Daoy (cell line): ENCODE data around the gene IGFL4. TPM values are rescaled to one million over a fixed set of nuclear protein-coding genes. Genes with fewer than 3 reads are reported as not detected.

ENCODE experiments used
- DNase-seq: peaks from one replicate; pipeline ENCODE4 v3.0.0-alpha.2; 2015; ENCODE audit warnings: low read depth
- total RNA-seq: library from RNA; depleted of rRNA; stranded (reverse); fragments of >200 nt; shearing (Covaris generic); gene quantifications from 2 replicates; pipeline ENCODE4 v1.2.3, GENCODE V29; 2014; rRNA removed

The IGFL4 gene
- total RNA-seq, 1 experiment from 2014 or later, result not detected

DNA sequence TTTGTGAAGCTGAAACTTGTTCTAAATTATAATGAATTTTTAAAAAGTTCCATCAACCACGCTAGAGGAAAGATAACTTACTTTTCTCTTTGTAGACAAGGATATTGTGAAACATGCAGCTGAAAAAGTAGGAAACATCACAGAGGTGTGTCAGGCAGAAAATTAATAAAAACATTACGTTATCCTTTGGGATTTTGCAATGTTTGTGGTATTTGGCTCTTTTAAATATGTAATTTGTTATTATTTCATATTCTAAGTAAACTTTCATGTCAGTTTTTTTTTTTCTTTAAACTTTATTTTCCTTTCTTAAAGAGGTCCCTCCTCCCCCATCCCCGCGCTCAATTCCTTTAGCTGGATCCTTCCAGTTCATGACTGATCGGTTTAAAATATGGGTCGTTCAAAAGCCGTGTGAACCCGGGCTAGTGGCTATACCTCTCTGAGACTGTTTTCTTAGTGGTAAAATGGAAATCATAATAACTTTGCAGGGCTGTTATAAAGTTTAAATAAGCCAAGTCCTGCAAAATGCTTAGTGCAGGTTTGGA, 46.3 kb downstream of the IGFL4 start:
- DNase-seq, result peak; percentile 26

DNA sequence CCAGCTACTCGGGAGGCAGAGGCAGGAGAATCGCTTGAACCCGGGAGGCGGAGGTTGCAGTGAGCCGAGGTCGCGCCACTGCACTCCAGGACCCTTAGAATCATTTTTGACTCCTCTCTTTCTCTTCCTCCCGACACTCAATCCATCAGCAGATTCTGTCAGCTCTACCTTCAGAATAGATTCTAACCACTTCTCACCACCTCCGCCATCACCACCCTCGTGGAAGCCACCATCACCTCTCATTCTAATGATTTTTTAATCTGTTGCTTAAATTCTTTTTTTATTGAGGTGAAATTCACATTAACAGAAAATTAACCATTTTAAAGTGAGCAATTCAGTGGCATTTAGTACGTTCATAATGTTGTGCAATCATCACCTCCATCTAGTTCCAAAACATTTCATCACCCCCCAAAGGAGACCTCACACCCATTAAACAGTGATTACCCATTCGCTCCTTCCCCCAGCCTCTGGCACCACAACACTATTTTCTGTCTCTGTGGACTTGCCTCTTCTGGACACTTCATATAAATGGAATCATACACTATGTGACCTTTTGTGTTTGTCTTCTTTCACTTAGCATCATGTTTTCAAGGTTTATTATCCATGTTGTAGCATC, 50.6 kb downstream of the IGFL4 start:
- no peak for DNase-seq

Other genes with a start within 250 kb of the IGFL4 start
- 16.7 and 22.1 TPM in 2 replicates for gene DMWD, start 248.2 kb downstream of the IGFL4 start, total RNA-seq
- gene RSPH6A, start 225.7 kb downstream of the IGFL4 start, total RNA-seq, result 0.06 TPM in 1 of 2 replicates, not detected in the other
- 33.0 and 55.8 TPM in 2 replicates for gene SYMPK, start 177.9 kb downstream of the IGFL4 start, total RNA-seq
- 2.1 and 2.6 TPM in 2 replicates for gene FOXA3, start 176.7 kb downstream of the IGFL4 start, total RNA-seq
- 52.9 and 60.1 TPM in 2 replicates for gene IRF2BP1, start 154.9 kb downstream of the IGFL4 start, total RNA-seq
- 0.09 and 2.5 TPM in 2 replicates for gene MYPOP, start 138.4 kb downstream of the IGFL4 start, total RNA-seq
- not detected in 2 replicates for gene NANOS2, start 126.2 kb downstream of the IGFL4 start, total RNA-seq
- not detected in 2 replicates for gene NOVA2, start 67.1 kb downstream of the IGFL4 start, total RNA-seq
- gene CCDC61, start 45.5 kb downstream of the IGFL4 start, total RNA-seq, result 5.5 and 7.7 TPM in 2 replicates
- gene PGLYRP1, start 17.9 kb downstream of the IGFL4 start, total RNA-seq, result not detected in 2 replicates
- not detected in 2 replicates for gene IGFL3, start 83.7 kb upstream of the IGFL4 start, total RNA-seq
- not detected in 2 replicates for gene IGFL2, start 107.2 kb upstream of the IGFL4 start, total RNA-seq
- gene IGFL1, start 188.7 kb upstream of the IGFL4 start, total RNA-seq, result not detected in 2 replicates